ENCODE data around the gene PRIM2.
"Not testable (repeated sequence)": the region's sequence is repeated elsewhere in the genome, so short reads cannot be mapped to it uniquely, and the experiment has no call there.

Gene PRIM2

GRCh38 chr6:57486494-57487081 is 169.2 kb downstream of the PRIM2 start:
- FAIRE-seq = not testable (repeated sequence)

GRCh38 chr6:57488551-57488950 is 171.1 kb downstream of the PRIM2 start:
- not testable (repeated sequence) for FAIRE-seq; DNase-seq (ENCODE audit: extremely low spot score, insufficient read length, low read depth)

More at GRCh38 chr6:57486494-57487081, 169.2 kb downstream of the PRIM2 start:
- not testable (repeated sequence) for DNase-seq (ENCODE audit: extremely low spot score, insufficient read length, low read depth)

- not testable (repeated sequence) for FAIRE-seq
These were observed 172.5 kb downstream of the PRIM2 start for GRCh38 chr6:57489887-57490286.

GRCh38 chr6:57491795-57492194 is 174.4 kb downstream of the PRIM2 start:
- DNase-seq (ENCODE audit: extremely low spot score, insufficient read length, low read depth); FAIRE-seq: not testable (repeated sequence)

More at GRCh38 chr6:57489887-57490286, 172.5 kb downstream of the PRIM2 start:
- DNase-seq (ENCODE audit: extremely low spot score, insufficient read length, low read depth) = not testable (repeated sequence)

GRCh38 chr6:57496251-57496650 is 178.8 kb downstream of the PRIM2 start:
- not testable (repeated sequence) for DNase-seq (ENCODE audit: extremely low spot score, insufficient read length, low read depth); FAIRE-seq

GRCh38 chr6:57500368-57501021 is 183.1 kb downstream of the PRIM2 start:
- DNase-seq (ENCODE audit: extremely low spot score, insufficient read length, low read depth); FAIRE-seq: not testable (repeated sequence)

- DNase-seq (ENCODE audit: extremely low spot score, insufficient read length, low read depth); FAIRE-seq: not testable (repeated sequence)
These were observed 185.0 kb downstream of the PRIM2 start for GRCh38 chr6:57502387-57502786.

GRCh38 chr6:57505251-57505650 is 187.8 kb downstream of the PRIM2 start:
- not testable (repeated sequence) for DNase-seq (ENCODE audit: extremely low spot score, insufficient read length, low read depth); FAIRE-seq

GRCh38 chr6:57510390-57510789 is 193.0 kb downstream of the PRIM2 start:
- FAIRE-seq; DNase-seq (ENCODE audit: extremely low spot score, insufficient read length, low read depth): not testable (repeated sequence)

- FAIRE-seq; DNase-seq (ENCODE audit: extremely low spot score, insufficient read length, low read depth): not testable (repeated sequence)
These were observed 197.7 kb downstream of the PRIM2 start for GRCh38 chr6:57515171-57515570.

GRCh38 chr6:57515845-57516244 is 198.4 kb downstream of the PRIM2 start:
- not testable (repeated sequence) for DNase-seq (ENCODE audit: extremely low spot score, insufficient read length, low read depth); FAIRE-seq

GRCh38 chr6:57516776-57517175 is 199.3 kb downstream of the PRIM2 start:
- DNase-seq (ENCODE audit: extremely low spot score, insufficient read length, low read depth); FAIRE-seq: not testable (repeated sequence)

- not testable (repeated sequence) for FAIRE-seq; DNase-seq (ENCODE audit: extremely low spot score, insufficient read length, low read depth)
These were observed 201.8 kb downstream of the PRIM2 start for GRCh38 chr6:57519198-57519597.

- not testable (repeated sequence) for FAIRE-seq
These were observed 203.7 kb downstream of the PRIM2 start for GRCh38 chr6:57521085-57521484.

GRCh38 chr6:57523221-57523620 is 205.8 kb downstream of the PRIM2 start:
- not testable (repeated sequence) for FAIRE-seq

More at GRCh38 chr6:57521085-57521484, 203.7 kb downstream of the PRIM2 start:
- DNase-seq (ENCODE audit: extremely low spot score, insufficient read length, low read depth) = not testable (repeated sequence)

GRCh38 chr6:57529755-57530154 is 212.3 kb downstream of the PRIM2 start:
- DNase-seq (ENCODE audit: extremely low spot score, insufficient read length, low read depth); FAIRE-seq: not testable (repeated sequence)

More at GRCh38 chr6:57523221-57523620, 205.8 kb downstream of the PRIM2 start:
- not testable (repeated sequence) for DNase-seq (ENCODE audit: extremely low spot score, insufficient read length, low read depth)

GRCh38 chr6:57532660-57533059 is 215.2 kb downstream of the PRIM2 start:
- DNase-seq (ENCODE audit: extremely low spot score, insufficient read length, low read depth) = not testable (repeated sequence)

GRCh38 chr6:57535121-57535520 is 217.7 kb downstream of the PRIM2 start:
- FAIRE-seq = not testable (repeated sequence)

More at GRCh38 chr6:57532660-57533059, 215.2 kb downstream of the PRIM2 start:
- not testable (repeated sequence) for FAIRE-seq

GRCh38 chr6:57535994-57536393 is 218.6 kb downstream of the PRIM2 start:
- DNase-seq (ENCODE audit: extremely low spot score, insufficient read length, low read depth) = not testable (repeated sequence)
- peak; percentile 24 for FAIRE-seq

More at GRCh38 chr6:57535121-57535520, 217.7 kb downstream of the PRIM2 start:
- not testable (repeated sequence) for DNase-seq (ENCODE audit: extremely low spot score, insufficient read length, low read depth)

GRCh38 chr6:57537916-57538315 is 220.5 kb downstream of the PRIM2 start:
- not testable (repeated sequence) for DNase-seq (ENCODE audit: extremely low spot score, insufficient read length, low read depth); FAIRE-seq

GRCh38 chr6:57551961-57552360 is 234.5 kb downstream of the PRIM2 start:
- FAIRE-seq; DNase-seq (ENCODE audit: extremely low spot score, insufficient read length, low read depth): not testable (repeated sequence)
